Endothelial cell of umbilical vein (primary cell): ENCODE data around the gene KLHL5. TPM values are rescaled to one million over a fixed set of nuclear protein-coding genes. Genes with fewer than 3 reads are reported as not detected.

Experiments
- BruUV-seq: library from RNA; stranded (reverse); fragments of 400-500 nt; replicated peaks from 2 replicates; lab custom pipeline; 2021; lab: Mats Ljungman, UMichigan
- CTCF ChIA-PET: fragments of 300-600, 350-600 bp; sonication (Branson Sonifier 250); formaldehyde crosslinking; loops from one replicate; lab custom pipeline; 2021; ENCODE audit warnings: antibody characterized with exemption, inconsistent platforms; lab: Charles Lee
- POLR2A ChIA-PET: fragments of 300-600, 350-600 bp; sonication (Branson Sonifier 250); formaldehyde crosslinking; loops from one replicate; lab custom pipeline; 2021; ENCODE audit warnings: antibody characterized with exemption, inconsistent platforms; lab: Charles Lee
- DNase-seq: peaks from one replicate; pipeline ENCODE4 v3.0.0-alpha.2; 2011; ENCODE audit warnings: low read depth, low spot score
- FAIRE-seq: peaks from 2 replicates; lab custom pipeline; 2011; peaks lifted over from hg19 to GRCh38; lab: Jason Lieb, UNC
- H2AFZ ChIP-seq: 2 replicates; pipeline ENCODE4 v1.6.0; 2012; ENCODE audit warnings: low read depth, low read length, control low read depth, inconsistent platforms
- H3K27ac ChIP-seq: 2 replicates; pipeline ENCODE4 v1.5.1; 2011; ENCODE audit warnings: low read depth, mild to moderate bottlenecking, control low read depth, low read length, moderate library complexity; ENCODE audit not compliant: insufficient read depth
- H3K27me3 ChIP-seq, 2 experiments: 2 replicates each; pipeline versions ENCODE4 v1.6.0 to v1.6.1; 2011; ENCODE audit warnings: low read length in 2 of 2, mixed read lengths in 1 of 2; ENCODE audit not compliant: control insufficient read depth in 2 of 2, insufficient read depth in 2 of 2
- H3K36me3 ChIP-seq, 2 experiments: 2 replicates in 1 of 2; 3 replicates in 1 of 2; pipeline ENCODE4 v1.5.1; 2011; ENCODE audit warnings: low read length in 2 of 2, mild to moderate bottlenecking in 1 of 2, moderate library complexity in 1 of 2; ENCODE audit not compliant: control insufficient read depth in 2 of 2, insufficient read depth in 2 of 2; ENCODE audit errors: extremely low read depth in 1 of 2
- H3K4me1 ChIP-seq: 3 replicates; pipeline ENCODE4 v1.5.1; 2011; ENCODE audit warnings: mild to moderate bottlenecking, low read length; ENCODE audit not compliant: control insufficient read depth, insufficient read depth; ENCODE audit errors: extremely low read depth
- H3K4me2 ChIP-seq: 2 replicates; pipeline ENCODE4 v1.6.1; 2011; ENCODE audit warnings: low read length, control low read depth, mixed read lengths; ENCODE audit not compliant: insufficient read depth
- H3K4me3 ChIP-seq, 3 experiments: fragments of 200-600 bp in 1 of 3; sonication (generic), shearing (Covaris generic) in 1 of 3; replicated peaks in 1 of 3; 2 replicates each; pipeline ENCODE4 v1.5.1; 2011 to 2016; ENCODE audit warnings: control low read depth in 3 of 3, low read length in 3 of 3, mild to moderate bottlenecking in 2 of 3, inconsistent platforms in 1 of 3, low read depth in 1 of 3, moderate library complexity in 1 of 3; ENCODE audit not compliant: insufficient read depth in 1 of 3
- H3K79me2 ChIP-seq: 2 replicates; pipeline ENCODE4 v1.6.0; 2012; ENCODE audit warnings: low read length, inconsistent platforms; ENCODE audit not compliant: control insufficient read depth, insufficient read depth
- H3K9ac ChIP-seq: replicated peaks from 2 replicates; pipeline ENCODE3; 2011; ENCODE audit warnings: low read length, control low read depth; ENCODE audit not compliant: insufficient read depth; ENCODE audit errors: extremely low read depth
- H3K9me1 ChIP-seq: replicated peaks from 3 replicates; pipeline ENCODE4 v1.6.0; 2011; ENCODE audit warnings: mild to moderate bottlenecking, low read length; ENCODE audit not compliant: control insufficient read depth, insufficient read depth; ENCODE audit errors: extremely low read depth
- H3K9me3 ChIP-seq: replicated peaks from 2 replicates; pipeline ENCODE4 v1.5.1; 2012; ENCODE audit warnings: low read length, inconsistent platforms; ENCODE audit not compliant: control insufficient read depth, insufficient read depth
- H4K20me1 ChIP-seq: replicated peaks from 2 replicates; pipeline ENCODE3; 2011; ENCODE audit warnings: mild to moderate bottlenecking, low read length; ENCODE audit not compliant: control insufficient read depth, insufficient read depth; ENCODE audit errors: extremely low read depth
- EZH2 ChIP-seq: IDR thresholded peaks from 2 replicates; pipeline ENCODE4 v1.6.1; 2012; ENCODE audit warnings: borderline replicate concordance, low read depth, mild to moderate bottlenecking, moderate library complexity, low read length, inconsistent platforms; ENCODE audit not compliant: severe bottlenecking
- FOS ChIP-seq: IDR thresholded peaks from 2 replicates; pipeline ENCODE4 v1.6.1; 2011; ENCODE audit warnings: mild to moderate bottlenecking, low read length, moderate library complexity, borderline replicate concordance; ENCODE audit not compliant: insufficient read depth
- GATA2 ChIP-seq: IDR thresholded peaks from 2 replicates; pipeline ENCODE4 v1.7.0; 2011; ENCODE audit warnings: low read depth, mild to moderate bottlenecking, moderate library complexity, mixed read lengths, low read length; ENCODE audit not compliant: insufficient read length, insufficient read depth
- JUN ChIP-seq: IDR thresholded peaks from 2 replicates; pipeline ENCODE4 v1.6.1; 2011; ENCODE audit warnings: borderline replicate concordance, low read depth; ENCODE audit not compliant: insufficient read length, insufficient read depth
- MYC ChIP-seq: IDR thresholded peaks from one replicate; pipeline ENCODE4 v1.6.1; 2011; ENCODE audit warnings: mild to moderate bottlenecking, low read depth, low read length
- POLR2A ChIP-seq: IDR thresholded peaks from 2 replicates; pipeline ENCODE4 v1.6.1; 2012; ENCODE audit warnings: low read depth, mild to moderate bottlenecking, control low read depth, low read length
- POLR2AphosphoS5 ChIP-seq: IDR thresholded peaks from 2 replicates; pipeline ENCODE4 v1.6.1; 2012; ENCODE audit warnings: low read depth, mild to moderate bottlenecking, control low read depth, low read length, moderate library complexity; ENCODE audit not compliant: insufficient read depth
- dilution Hi-C: fragments of 300-500 bp; cut with MboI; formaldehyde crosslinking; loops from one replicate; pipeline ENCODE4 v1.15.0; 2019; ENCODE audit warnings: low sequenced_read_pairs; ENCODE audit not compliant: extremely low pct_ligation_motif_present
- intact Hi-C: fragments of 100-400 bp; cut with micrococcal nuclease; formaldehyde crosslinking; loops from one replicate; pipeline ENCODE4 v1.10.0; 2022
- polyA plus RNA-seq, 4 experiments: library from polyadenylated mRNA; depleted of rRNA in 3 of 4; stranded (reverse) in 3 of 4; unstranded in 1 of 4; fragments of >200 nt; gene quantifications; 2 replicates each; pipeline versions ENCODE4 v1.2.1 to v1.2.3, GENCODE V29; 2011 to 2012; ENCODE audit warnings: missing spikeins in 1 of 4
- total RNA-seq: library from RNA; stranded (reverse); gene quantifications from 2 replicates; pipeline ENCODE4 v1.2.3, GENCODE V29; 2021
- TF ChIP-seq, protein P1 (sequence below): IDR thresholded peaks from 2 replicates; pipeline ENCODE4 v1.6.1; 2011; ENCODE audit not compliant: insufficient read depth, insufficient read length
- TF ChIP-seq, protein P2 (sequence below), 2 donors: IDR thresholded peaks; 1 replicate in 1 of 2; 2 replicates in 1 of 2; pipeline ENCODE4 v1.5.1; 2011; ENCODE audit warnings: low read length in 2 of 2, mild to moderate bottlenecking in 2 of 2, moderate library complexity in 2 of 2, control low read depth in 1 of 2, inconsistent platforms in 1 of 2, low read depth in 1 of 2; ENCODE audit not compliant: insufficient read depth in 1 of 2; ENCODE audit errors: extremely low read depth in 1 of 2

Gene KLHL5
- total and polyA plus RNA-seq, 2 donors (not counting 3 experiments of a cell fraction or from before 2014, with no cell fraction given): 32.2 to 54.6 TPM

- Histone ChIP-seq H3K79me2 (peaks cover 15% of the 10 kb centered on the region), H4K20me1 (no peaks in the 10 kb centered on the region), H3K36me3 (no peaks in the 10 kb centered on the region), H3K9me3 (no peaks in the 10 kb centered on the region), H3K27me3 (no peaks in the 10 kb centered on the region), H3K9me1 (no peaks in the 10 kb centered on the region), H2AFZ (no peak overlapping the region), H3K4me3 (no peak overlapping the region), H3K9ac (no peak overlapping the region), H3K27ac (no peak overlapping the region), H3K4me1 (peaks cover 10% of the 10 kb centered on the region), H3K4me2 (no peak overlapping the region)
- CTCF ChIA-PET: interaction anchor here (1.0 to 1.4 kb wide), 2 partner anchors 10 to 69 kb away, joined by 3 to 4 read pairs; no protein-coding TSS in a partner anchor
- BruUV-seq: no TSS peak
- FAIRE-seq: no peak
- dilution Hi-C loops: no loop called here
- TF ChIP-seq MYC: no peak
- TF ChIP-seq, protein P1, sequence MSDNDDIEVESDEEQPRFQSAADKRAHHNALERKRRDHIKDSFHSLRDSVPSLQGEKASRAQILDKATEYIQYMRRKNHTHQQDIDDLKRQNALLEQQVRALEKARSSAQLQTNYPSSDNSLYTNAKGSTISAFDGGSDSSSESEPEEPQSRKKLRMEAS: no peak
- TF ChIP-seq EZH2: no peak
- TF ChIP-seq, protein P2, sequence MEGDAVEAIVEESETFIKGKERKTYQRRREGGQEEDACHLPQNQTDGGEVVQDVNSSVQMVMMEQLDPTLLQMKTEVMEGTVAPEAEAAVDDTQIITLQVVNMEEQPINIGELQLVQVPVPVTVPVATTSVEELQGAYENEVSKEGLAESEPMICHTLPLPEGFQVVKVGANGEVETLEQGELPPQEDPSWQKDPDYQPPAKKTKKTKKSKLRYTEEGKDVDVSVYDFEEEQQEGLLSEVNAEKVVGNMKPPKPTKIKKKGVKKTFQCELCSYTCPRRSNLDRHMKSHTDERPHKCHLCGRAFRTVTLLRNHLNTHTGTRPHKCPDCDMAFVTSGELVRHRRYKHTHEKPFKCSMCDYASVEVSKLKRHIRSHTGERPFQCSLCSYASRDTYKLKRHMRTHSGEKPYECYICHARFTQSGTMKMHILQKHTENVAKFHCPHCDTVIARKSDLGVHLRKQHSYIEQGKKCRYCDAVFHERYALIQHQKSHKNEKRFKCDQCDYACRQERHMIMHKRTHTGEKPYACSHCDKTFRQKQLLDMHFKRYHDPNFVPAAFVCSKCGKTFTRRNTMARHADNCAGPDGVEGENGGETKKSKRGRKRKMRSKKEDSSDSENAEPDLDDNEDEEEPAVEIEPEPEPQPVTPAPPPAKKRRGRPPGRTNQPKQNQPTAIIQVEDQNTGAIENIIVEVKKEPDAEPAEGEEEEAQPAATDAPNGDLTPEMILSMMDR (IDR thresholded peaks at IDR 0.05; ENCODE audit: extremely low read depth in 1 of 2, insufficient read depth in 1 of 2, low read depth in 1 of 2, low read length in 2 of 2): no peak
- TF ChIP-seq FOS: no peak
- TF ChIP-seq GATA2: no peak
- no peak for TF ChIP-seq POLR2AphosphoS5
- TF ChIP-seq POLR2A: no peak
- TF ChIP-seq JUN: no peak
- POLR2A ChIA-PET: no interaction called here
- intact Hi-C loops: no loop called here
- no peak for DNase-seq
These were observed 4.3 kb downstream of the KLHL5 start for GRCh38 chr4:39066371-39066770.
